ENCODE results near the gene ENOX1. TPM values are rescaled to one million over a fixed set of nuclear protein-coding genes. Genes with fewer than 3 reads are reported as not detected.
A peak's percentile ranks its signal among the peaks of the same experiment; 100 is the strongest.

Gene ENOX1
- total RNA-seq, 3 donors from 2014 or later (not counting 1 experiment from before 2014, with no cell fraction given) = not detected

DNA sequence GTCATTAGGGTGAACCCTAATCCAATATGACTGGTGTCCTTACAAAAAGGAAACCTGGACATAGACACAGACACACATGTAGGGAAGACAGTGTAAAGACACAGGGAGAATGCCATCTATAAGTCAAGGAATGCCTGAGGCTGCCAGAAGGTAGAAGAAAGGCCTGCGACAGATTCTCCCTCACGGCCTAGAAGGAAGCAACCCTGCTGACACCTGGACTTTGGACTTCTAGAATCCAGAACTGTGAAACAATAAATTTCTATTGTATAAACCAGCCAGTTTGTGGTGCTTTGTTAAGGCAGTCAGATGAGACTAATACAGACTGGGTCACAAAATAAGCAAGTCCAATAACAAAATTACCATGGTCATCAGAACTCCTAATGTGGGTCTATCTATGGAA is 120.4 kb downstream of the ENOX1 start:
- H3K4me1 Mint-ChIP-seq = no peaks in the 10 kb centered on the region
- DNase-seq (no peak), ATAC-seq (no peak)
- Histone ChIP-seq H3K9me3 (ENCODE audit: control insufficient read depth, insufficient read depth, low read length) (no peaks in the 10 kb centered on the region), H3K27ac (ENCODE audit: low read length) (no peak overlapping the region), H3K36me3 (ENCODE audit: control insufficient read depth, insufficient read depth, low read length) (no peaks in the 10 kb centered on the region), H3K4me1 (ENCODE audit: control insufficient read depth, insufficient read depth, low read length) (no peaks in the 10 kb centered on the region), H3K27me3 (ENCODE audit: control insufficient read depth, insufficient read depth, low read length) (no peaks in the 10 kb centered on the region), H3K4me3 (ENCODE audit: low read length) (no peak overlapping the region)
- H3K4me3 Mint-ChIP-seq = no peak overlapping the region
- H3K36me3 Mint-ChIP-seq = no peaks in the 10 kb centered on the region
- intact Hi-C loops (cut with micrococcal nuclease) = no loop called here
- 100% methylated on average over 2 of the region's 2 CpGs for WGBS (ENCODE audit: insufficient coverage)
- H3K27ac Mint-ChIP-seq = no peak overlapping the region
- no peak for TF ChIP-seq CTCF (IDR thresholded peaks at IDR 0.05)
- H3K27me3 Mint-ChIP-seq (ENCODE audit: low read depth in 2 of 2) = peaks cover 3 to 7% of the 10 kb centered on the region in 2 donors
- H3K9me3 Mint-ChIP-seq = peaks cover 0 to 3% of the 10 kb centered on the region in 2 donors

- no peaks in the 10 kb centered on the region for H3K27me3 Mint-ChIP-seq (ENCODE audit: low read depth in 2 of 2)
- TF ChIP-seq CTCF (IDR thresholded peaks at IDR 0.05) = no peak
- WGBS (ENCODE audit: insufficient coverage) = 96% methylated on average over 6 of the region's 6 CpGs
Observed at GRCh38 chr13:43665388-43665787, 121.4 kb downstream of the ENOX1 start.

GRCh38 chr13:43664700-43665191 is 122.0 kb downstream of the ENOX1 start:
- Histone ChIP-seq H3K4me3 (ENCODE audit: low read length) (no peak overlapping the region), H3K4me1 (ENCODE audit: control insufficient read depth, insufficient read depth, low read length) (no peaks in the 10 kb centered on the region), H3K27ac (ENCODE audit: low read length) (no peak overlapping the region), H3K36me3 (ENCODE audit: control insufficient read depth, insufficient read depth, low read length) (no peaks in the 10 kb centered on the region), H3K9me3 (ENCODE audit: control insufficient read depth, insufficient read depth, low read length) (no peaks in the 10 kb centered on the region), H3K27me3 (ENCODE audit: control insufficient read depth, insufficient read depth, low read length) (no peaks in the 10 kb centered on the region)
- DNase-seq (no peak), ATAC-seq (peak in 2 of 3 donors; percentile 24 to 29)
- Mint-ChIP-seq H3K9me3 (no peaks in the 10 kb centered on the region), H3K4me1 (no peaks in the 10 kb centered on the region), H3K4me3 (no peak overlapping the region), H3K27ac (no peak overlapping the region), H3K36me3 (no peaks in the 10 kb centered on the region), H3K27me3 (ENCODE audit: low read depth in 2 of 2) (no peaks in the 10 kb centered on the region)
- WGBS (ENCODE audit: insufficient coverage) = 20% methylated on average over 1 of the region's 1 CpG
- no peak for TF ChIP-seq CTCF (IDR thresholded peaks at IDR 0.05)
- intact Hi-C loops (cut with micrococcal nuclease) = no loop called here

More at GRCh38 chr13:43665388-43665787, 121.4 kb downstream of the ENOX1 start:
- Histone ChIP-seq H3K27ac (ENCODE audit: low read length) (no peak overlapping the region), H3K36me3 (ENCODE audit: control insufficient read depth, insufficient read depth, low read length) (no peaks in the 10 kb centered on the region), H3K27me3 (ENCODE audit: control insufficient read depth, insufficient read depth, low read length) (no peaks in the 10 kb centered on the region), H3K4me1 (ENCODE audit: control insufficient read depth, insufficient read depth, low read length) (no peaks in the 10 kb centered on the region), H3K9me3 (ENCODE audit: control insufficient read depth, insufficient read depth, low read length) (no peaks in the 10 kb centered on the region), H3K4me3 (ENCODE audit: low read length) (no peak overlapping the region)
- intact Hi-C loops (cut with micrococcal nuclease) = no loop called here
- no peak for ATAC-seq
- Mint-ChIP-seq H3K4me3 (no peak overlapping the region), H3K9me3 (no peaks in the 10 kb centered on the region), H3K4me1 (no peaks in the 10 kb centered on the region), H3K27ac (no peak overlapping the region), H3K36me3 (no peaks in the 10 kb centered on the region)
- DNase-seq = no peak

DNA sequence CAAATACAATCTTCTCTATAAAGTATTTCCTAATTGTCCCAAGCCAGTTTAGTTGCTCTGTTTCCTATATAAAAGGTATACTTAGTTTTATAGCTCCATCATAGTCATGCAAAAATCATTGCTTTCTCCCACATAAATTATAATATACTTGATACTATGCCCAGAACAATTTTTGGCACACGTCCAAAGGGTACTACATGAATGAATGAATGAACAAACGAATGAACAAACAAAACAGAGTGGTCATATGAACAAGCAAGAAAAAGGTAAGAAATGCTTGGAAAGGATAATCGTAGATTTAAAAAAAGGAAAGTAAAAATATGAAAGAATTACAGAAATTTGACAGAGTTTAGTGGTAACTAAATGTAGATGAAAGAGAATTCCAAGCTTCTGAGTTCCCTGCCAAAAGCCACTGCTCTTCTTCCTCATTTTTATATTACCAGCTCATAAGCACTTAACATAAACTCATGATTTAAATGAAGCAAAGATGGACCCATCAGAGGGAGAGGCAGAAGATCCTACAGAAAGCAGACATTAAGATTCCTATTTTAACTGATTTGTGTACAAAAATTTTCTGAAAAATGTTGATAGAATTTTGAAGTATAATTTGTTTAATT is 123.2 kb downstream of the ENOX1 start:
- intact Hi-C loops (cut with micrococcal nuclease) = no loop called here
- H3K9me3 Mint-ChIP-seq = no peaks in the 10 kb centered on the region
- H3K9me3 ChIP-seq (ENCODE audit: control insufficient read depth, insufficient read depth, low read length) = no peaks in the 10 kb centered on the region
- TF ChIP-seq CTCF (IDR thresholded peaks at IDR 0.05) = no peak
- H3K36me3 Mint-ChIP-seq = no peaks in the 10 kb centered on the region
- no peaks in the 10 kb centered on the region for H3K4me1 ChIP-seq (ENCODE audit: control insufficient read depth, insufficient read depth, low read length)
- ATAC-seq (no peak), DNase-seq (no peak)
- H3K27ac Mint-ChIP-seq = no peak overlapping the region
- no peak overlapping the region for H3K4me3 ChIP-seq (ENCODE audit: low read length)
- no peaks in the 10 kb centered on the region for H3K36me3 ChIP-seq (ENCODE audit: control insufficient read depth, insufficient read depth, low read length)
- H3K27me3 Mint-ChIP-seq (ENCODE audit: low read depth in 2 of 2) = peaks cover 0 to under 1% of the 10 kb centered on the region in 2 donors
- no peak overlapping the region for H3K27ac ChIP-seq (ENCODE audit: low read length)
- no peaks in the 10 kb centered on the region for H3K4me1 Mint-ChIP-seq
- no peak overlapping the region for H3K4me3 Mint-ChIP-seq
- WGBS (ENCODE audit: insufficient coverage) = 71% methylated on average over 3 of the region's 3 CpGs
- H3K27me3 ChIP-seq (ENCODE audit: control insufficient read depth, insufficient read depth, low read length) = no peaks in the 10 kb centered on the region
